Measurements from ENCODE around the gene CDKAL1.

GRCh38 chr6:20709451-20709850 lies 175.2 kb downstream of the CDKAL1 start:
- TF ChIP-seq REST (IDR thresholded peaks at IDR 0.05; ENCODE audit: insufficient replicate concordance, low read depth) (no peak), CTCF (IDR thresholded peaks at IDR 0.05; ENCODE audit: insufficient read depth, low read length) (no peak), GABPA (IDR thresholded peaks at IDR 0.05; ENCODE audit: low read depth) (no peak), SPI1 (IDR thresholded peaks at IDR 0.05; ENCODE audit: borderline replicate concordance, low read depth) (no peak)
